Endothelial cell (in vitro differentiated cells): ENCODE data around the gene IFITM1. TPM values are rescaled to one million over a fixed set of nuclear protein-coding genes. Genes with fewer than 3 reads are reported as not detected.

Experiments
- DNase-seq: peaks from one replicate; pipeline ENCODE4 v3.0.0; 2021; ENCODE audit warnings: low spot score
- H3K27ac Mint-ChIP-seq: one replicate; pipeline ENCODE4 v1.8.0; 2021; ENCODE audit warnings: mixed read lengths, inconsistent platforms; ENCODE audit not compliant: unreplicated experiment
- H3K27me3 Mint-ChIP-seq: one replicate; pipeline ENCODE4 v1.8.0; 2021; ENCODE audit warnings: mild to moderate bottlenecking, moderate library complexity, mixed read lengths, inconsistent platforms; ENCODE audit not compliant: unreplicated experiment
- H3K36me3 Mint-ChIP-seq: one replicate; pipeline ENCODE4 v1.8.0; 2021; ENCODE audit warnings: mild to moderate bottlenecking, low read depth, mixed read lengths, inconsistent platforms; ENCODE audit not compliant: unreplicated experiment
- H3K4me1 Mint-ChIP-seq: one replicate; pipeline ENCODE4 v1.8.0; 2021; ENCODE audit warnings: mild to moderate bottlenecking, mixed read lengths, inconsistent platforms; ENCODE audit not compliant: unreplicated experiment
- H3K4me3 Mint-ChIP-seq: one replicate; pipeline ENCODE4 v1.8.0; 2021; ENCODE audit warnings: mild to moderate bottlenecking, mixed read lengths, inconsistent platforms; ENCODE audit not compliant: unreplicated experiment
- H3K9me3 Mint-ChIP-seq: one replicate; pipeline ENCODE4 v1.8.0; 2021; ENCODE audit warnings: mixed read lengths, inconsistent platforms; ENCODE audit not compliant: unreplicated experiment
- CTCF ChIP-seq: fragments of 200-600 bp; sonication (generic); IDR thresholded peaks from one replicate; pipeline ENCODE4 v1.5.0; 2021; ENCODE audit warnings: antibody characterized with exemption; ENCODE audit not compliant: unreplicated experiment
- total RNA-seq: library from RNA; stranded (reverse); fragmentation: NEBNext Ultra II Directional; extraction: Animal tissue kit (Norgen Biotek cat#: 25700); gene quantifications from one replicate; pipeline ENCODE4 v1.2.1, GENCODE V29; 2021; ENCODE audit not compliant: unreplicated experiment

IFITM1 gene
- total RNA-seq, 1 donor from 2014 or later: 23.4 TPM

- Mint-ChIP-seq H3K27ac (no peak overlapping the region), H3K27me3 (peaks cover 2% of the 10 kb centered on the region), H3K36me3 (peaks cover 7% of the 10 kb centered on the region), H3K4me1 (no peaks in the 10 kb centered on the region), H3K4me3 (no peak overlapping the region), H3K9me3 (no peaks in the 10 kb centered on the region)
- DNase-seq: no peak
- no peak for TF ChIP-seq CTCF
These were observed 43.2 kb upstream of the IFITM1 start for GRCh38 chr11:270451-271318.

- Mint-ChIP-seq H3K9me3 (no peaks in the 10 kb centered on the region), H3K36me3 (peaks cover 7% of the 10 kb centered on the region), H3K27me3 (peaks cover 2% of the 10 kb centered on the region), H3K4me3 (no peak overlapping the region), H3K27ac (no peak overlapping the region), H3K4me1 (no peaks in the 10 kb centered on the region)
- DNase-seq: no peak
- no peak for TF ChIP-seq CTCF
These were observed 42.5 kb upstream of the IFITM1 start for GRCh38 chr11:271319-271715.

GRCh38 chr11:272195-272930 is 41.5 kb upstream of the IFITM1 start:
- Mint-ChIP-seq H3K4me1 (no peaks in the 10 kb centered on the region), H3K27ac (no peak overlapping the region), H3K9me3 (no peaks in the 10 kb centered on the region), H3K36me3 (peaks cover 4% of the 10 kb centered on the region), H3K27me3 (peaks cover 2% of the 10 kb centered on the region), H3K4me3 (no peak overlapping the region)
- DNase-seq: no peak
- no peak for TF ChIP-seq CTCF

GRCh38 chr11:272931-273198 is 41.0 kb upstream of the IFITM1 start:
- TF ChIP-seq CTCF: no peak
- Mint-ChIP-seq H3K27me3 (peaks cover 2% of the 10 kb centered on the region), H3K4me1 (no peaks in the 10 kb centered on the region), H3K27ac (no peak overlapping the region), H3K36me3 (peaks cover 4% of the 10 kb centered on the region), H3K4me3 (no peak overlapping the region), H3K9me3 (no peaks in the 10 kb centered on the region)
- DNase-seq: no peak

- H3K4me1 Mint-ChIP-seq: no peaks in the 10 kb centered on the region
- H3K36me3 Mint-ChIP-seq: no peaks in the 10 kb centered on the region
- no peak for DNase-seq
- no peak overlapping the region for H3K4me3 Mint-ChIP-seq
- no peak for TF ChIP-seq CTCF
- no peak overlapping the region for H3K27ac Mint-ChIP-seq
- H3K27me3 Mint-ChIP-seq: peaks cover 6% of the 10 kb centered on the region
- H3K9me3 Mint-ChIP-seq: no peaks in the 10 kb centered on the region
These were observed 37.6 kb upstream of the IFITM1 start for GRCh38 chr11:276219-276618.
